Osteoblast (primary cell): ENCODE results near the gene TF. TPM values are rescaled to one million over a fixed set of nuclear protein-coding genes. Genes with fewer than 3 reads are reported as not detected.

Experiments
- DNase-seq: peaks from one replicate; pipeline ENCODE4 v3.0.0; 2011; ENCODE audit warnings: low spot score, mixed read lengths; ENCODE audit not compliant: insufficient read length; ENCODE audit errors: missing footprints
- H2AFZ ChIP-seq: 2 replicates; pipeline ENCODE4 v1.6.0; 2011; ENCODE audit warnings: mild to moderate bottlenecking, low read length
- H3K27ac ChIP-seq: 2 replicates; pipeline ENCODE4 v1.5.1; 2011; ENCODE audit warnings: mild to moderate bottlenecking, low read depth, low read length, moderate library complexity
- H3K27me3 ChIP-seq: 2 replicates; pipeline ENCODE4 v1.6.0; 2012; ENCODE audit warnings: mild to moderate bottlenecking, control low read depth, inconsistent platforms, low read length, moderate library complexity; ENCODE audit not compliant: insufficient read depth
- H3K36me3 ChIP-seq: 2 replicates; pipeline ENCODE4 v1.5.1; 2011; ENCODE audit warnings: mild to moderate bottlenecking, low read length, control low read depth, moderate library complexity; ENCODE audit not compliant: insufficient read depth
- H3K4me1 ChIP-seq: 2 replicates; pipeline ENCODE4 v1.5.1; 2011; ENCODE audit warnings: mild to moderate bottlenecking, low read length, control low read depth, moderate library complexity; ENCODE audit not compliant: insufficient read depth
- H3K4me2 ChIP-seq: 2 replicates; pipeline ENCODE4 v1.6.0; 2011; ENCODE audit warnings: mild to moderate bottlenecking, low read length; ENCODE audit not compliant: insufficient read depth
- H3K4me3 ChIP-seq: fragments of 200-600 bp; sonication (generic); 3 replicates; pipeline ENCODE4 v1.5.1; 2012; ENCODE audit warnings: mild to moderate bottlenecking, low read length, inconsistent platforms; ENCODE audit not compliant: insufficient read depth
- H3K79me2 ChIP-seq: 2 replicates; pipeline ENCODE4 v1.6.0; 2012; ENCODE audit warnings: mild to moderate bottlenecking, low read length, control low read depth, inconsistent platforms; ENCODE audit not compliant: insufficient read depth
- H3K9me3 ChIP-seq: 2 replicates; pipeline ENCODE4 v1.5.1; 2011; ENCODE audit warnings: low read depth, low read length, control low read depth
- H4K20me1 ChIP-seq: 2 replicates; pipeline ENCODE4 v1.6.0; 2012; ENCODE audit warnings: mild to moderate bottlenecking, low read length, control low read depth; ENCODE audit not compliant: insufficient read depth
- CTCF ChIP-seq: IDR thresholded peaks from 2 replicates; pipeline ENCODE4 v1.5.1; 2011; ENCODE audit warnings: mild to moderate bottlenecking, low read depth, low read length, moderate library complexity; ENCODE audit errors: extremely low read depth
- total RNA-seq: library from RNA; depleted of rRNA; stranded (reverse); fragments of >200 nt; gene quantifications from 2 replicates; pipeline ENCODE4 v1.2.3, GENCODE V29; 2012

The TF gene
- total RNA-seq, 1 donor = 0.36 TPM

DNA sequence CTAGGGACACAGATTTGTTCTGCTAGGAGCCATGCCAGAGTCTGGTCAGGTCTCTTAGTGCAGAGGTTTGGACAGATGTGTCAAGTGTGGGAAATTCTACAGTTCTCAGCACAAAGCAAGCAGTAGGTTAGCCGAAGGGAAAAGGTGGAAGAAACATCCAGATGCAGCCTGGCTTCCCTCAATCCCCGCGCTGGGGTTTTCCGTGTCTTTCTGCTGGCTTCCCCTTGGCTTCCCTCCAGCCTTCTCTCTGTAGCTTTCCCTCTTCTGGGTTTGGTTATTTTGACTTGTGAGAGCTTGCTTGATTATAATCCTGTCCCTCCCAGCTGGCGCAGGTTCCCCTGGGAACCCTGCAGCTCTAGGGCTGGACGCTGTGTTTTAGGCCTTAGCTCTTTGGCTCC, 4.1 kb downstream of the TF start:
- no peak overlapping the region for H3K4me3 ChIP-seq
- DNase-seq = no peak

GRCh38 chr3:133753107-133753778, 7.0 kb downstream of the TF start:
- Histone ChIP-seq H3K27ac (no peak overlapping the region), H4K20me1 (no peaks in the 10 kb centered on the region), H3K4me2 (no peak overlapping the region), H2AFZ (no peak overlapping the region), H3K9me3 (no peaks in the 10 kb centered on the region), H3K27me3 (peaks cover 2% of the 10 kb centered on the region), H3K79me2 (no peaks in the 10 kb centered on the region), H3K4me3 (no peak overlapping the region), H3K36me3 (no peaks in the 10 kb centered on the region), H3K4me1 (no peaks in the 10 kb centered on the region)
- no peak for TF ChIP-seq CTCF
- no peak for DNase-seq

More for the DNA sequence above, 4.1 kb downstream of the TF start:
- Histone ChIP-seq H3K36me3 (no peaks in the 10 kb centered on the region), H3K27me3 (peaks cover 15% of the 10 kb centered on the region), H3K27ac (no peak overlapping the region), H2AFZ (no peak overlapping the region), H4K20me1 (no peaks in the 10 kb centered on the region), H3K9me3 (no peaks in the 10 kb centered on the region), H3K4me2 (no peak overlapping the region), H3K4me1 (no peaks in the 10 kb centered on the region), H3K79me2 (no peaks in the 10 kb centered on the region)
- no peak for TF ChIP-seq CTCF

DNA sequence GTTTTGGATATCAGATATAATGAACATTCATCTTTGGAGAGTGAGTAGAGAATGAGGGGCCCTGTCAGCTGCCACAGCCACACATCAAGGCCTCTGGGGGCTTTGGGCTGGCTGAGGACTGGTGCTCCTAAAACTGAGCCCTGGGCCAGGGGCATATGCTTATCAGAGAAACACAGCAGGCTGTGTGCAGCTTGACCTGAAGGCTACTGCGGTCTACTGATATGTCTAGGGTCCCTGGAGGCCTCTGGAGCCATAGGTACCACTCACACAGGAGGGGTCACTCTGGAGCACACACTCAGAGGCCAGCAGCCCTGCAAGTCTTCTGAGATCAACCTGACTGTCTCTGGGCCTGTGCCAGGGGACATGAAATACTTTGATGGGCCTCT, 7.6 kb downstream of the TF start:
- TF ChIP-seq CTCF = no peak
- Histone ChIP-seq H3K4me2 (no peak overlapping the region), H3K27me3 (peaks cover 2% of the 10 kb centered on the region), H3K36me3 (no peaks in the 10 kb centered on the region), H3K4me1 (no peaks in the 10 kb centered on the region), H3K79me2 (no peaks in the 10 kb centered on the region), H2AFZ (no peak overlapping the region), H3K27ac (no peak overlapping the region), H3K4me3 (no peak overlapping the region), H3K9me3 (no peaks in the 10 kb centered on the region), H4K20me1 (no peaks in the 10 kb centered on the region)
- DNase-seq = no peak

DNA sequence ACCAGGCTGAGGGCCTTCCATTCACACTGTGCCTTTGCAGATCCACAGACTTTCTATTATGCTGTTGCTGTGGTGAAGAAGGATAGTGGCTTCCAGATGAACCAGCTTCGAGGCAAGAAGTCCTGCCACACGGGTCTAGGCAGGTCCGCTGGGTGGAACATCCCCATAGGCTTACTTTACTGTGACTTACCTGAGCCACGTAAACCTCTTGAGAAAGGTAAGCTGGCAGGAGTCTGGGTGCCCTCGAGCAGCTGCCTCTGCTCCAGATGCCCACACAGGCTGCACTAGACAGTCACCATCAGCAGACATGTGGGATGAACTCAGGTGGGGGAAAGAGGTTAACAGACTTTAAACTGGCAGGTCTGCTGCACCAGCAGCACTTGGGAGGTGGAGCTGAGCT, 8.3 kb downstream of the TF start:
- no peak for TF ChIP-seq CTCF
- Histone ChIP-seq H3K9me3 (no peaks in the 10 kb centered on the region), H3K27me3 (peaks cover 2% of the 10 kb centered on the region), H3K4me1 (no peaks in the 10 kb centered on the region), H3K79me2 (no peaks in the 10 kb centered on the region), H3K4me3 (no peak overlapping the region), H4K20me1 (no peaks in the 10 kb centered on the region), H3K27ac (no peak overlapping the region), H3K36me3 (no peaks in the 10 kb centered on the region), H2AFZ (no peak overlapping the region), H3K4me2 (no peak overlapping the region)
- DNase-seq = no peak
